HepG2 (cell line): ENCODE results near the gene UQCR11.

Source experiments
- EZH2 ChIP-seq: conservative IDR thresholded peaks from 2 replicates; pipeline ENCODE4 v1.6.1; 2012; ENCODE audit warnings: mild to moderate bottlenecking, low read depth, low read length, moderate library complexity
- PBX3 ChIP-seq: sonication (generic); formaldehyde crosslinking; IDR thresholded peaks from 2 replicates; pipeline ENCODE4 v1.8.1; 2023; ENCODE audit warnings: missing genetic modification reagents, inconsistent platforms, borderline replicate concordance
- POLR2A ChIP-seq, 2 experiments: IDR thresholded peaks; 2 replicates each; pipeline ENCODE4 v1.6.1; 2011; ENCODE audit warnings: low read depth in 2 of 2, low read length in 2 of 2, mild to moderate bottlenecking in 1 of 2, moderate library complexity in 1 of 2; ENCODE audit not compliant: insufficient read depth in 1 of 2
- ZBTB21 ChIP-seq: sonication (generic); formaldehyde crosslinking; IDR thresholded peaks from 2 replicates; pipeline ENCODE4 v1.4.0; 2020; ENCODE audit warnings: missing genetic modification reagents
- ZNF337 ChIP-seq: sonication (generic); formaldehyde crosslinking; IDR thresholded peaks from 2 replicates; pipeline ENCODE4 v1.5.1; 2020; ENCODE audit warnings: missing genetic modification reagents, low read depth, mild to moderate bottlenecking, borderline replicate concordance
- ZNF552 ChIP-seq: sonication (generic); formaldehyde crosslinking; IDR thresholded peaks from 2 replicates; pipeline ENCODE4 v1.9.0; 2022; ENCODE audit warnings: missing genetic modification reagents, mild to moderate bottlenecking, borderline replicate concordance

DNA sequence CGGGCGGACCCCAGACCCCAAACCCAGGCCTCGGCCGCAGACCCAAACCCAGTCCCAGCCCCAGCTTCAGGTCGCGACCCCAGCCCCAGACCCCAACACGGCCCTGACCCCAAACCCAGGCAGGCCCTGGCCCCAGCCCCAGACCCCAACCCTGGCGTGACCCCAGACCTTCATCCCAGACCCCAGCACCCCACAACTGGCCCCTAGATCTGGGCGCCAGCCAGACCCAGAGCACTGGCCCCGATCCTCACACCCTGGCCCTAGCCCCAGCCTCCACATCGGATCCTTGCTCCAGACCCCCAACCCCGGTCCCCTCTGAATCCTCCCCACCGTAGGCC is 20.1 kb downstream of the UQCR11 start:
- no peak for TF ChIP-seq ZBTB21
- no peak for TF ChIP-seq PBX3 (CRISPR knock-in tag)
- TF ChIP-seq EZH2 = no peak
- TF ChIP-seq ZNF337 (CRISPR knock-in tag) = no peak
- no peak for TF ChIP-seq POLR2A (IDR thresholded peaks at IDR 0.05; ENCODE audit: insufficient read depth in 1 of 2, low read depth in 2 of 2, low read length in 2 of 2)
- TF ChIP-seq ZNF552 = no peak
